ENCODE data around the gene NEO1.

The NEO1 gene

DNA sequence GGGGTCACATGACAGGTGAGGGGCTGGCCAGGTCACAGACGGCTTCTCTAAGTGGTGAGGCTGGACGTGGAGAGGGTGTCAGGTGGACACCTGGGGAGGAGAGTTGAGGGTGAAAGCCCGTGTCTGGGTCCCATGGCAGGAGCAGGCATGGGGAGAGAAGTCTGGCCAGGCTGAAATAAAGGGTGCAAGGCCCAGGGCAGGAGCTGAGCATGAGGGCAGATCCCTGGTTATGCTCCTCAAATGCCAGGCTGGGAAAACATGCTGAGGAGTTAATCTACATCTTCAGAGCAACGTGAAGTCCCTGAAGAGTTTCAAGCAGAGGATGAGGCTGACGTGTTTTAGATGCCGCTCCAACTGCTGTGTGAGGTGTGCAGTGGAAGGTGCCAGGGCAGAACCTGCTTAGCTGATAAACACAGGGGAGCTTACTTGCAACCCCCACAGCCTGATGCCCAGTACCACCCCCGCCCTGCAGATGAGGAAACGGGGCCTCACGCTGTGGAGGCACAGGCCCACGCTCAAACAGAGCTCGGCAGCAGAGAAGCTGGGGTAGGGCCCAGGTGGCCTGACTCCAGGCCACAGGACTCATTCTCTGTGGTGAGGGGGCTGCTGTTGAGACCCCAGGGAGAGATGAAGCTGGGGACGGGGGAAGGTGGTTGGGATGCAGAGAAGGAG lies 276.0 kb downstream of the NEO1 start:
- H3K27ac ChIP-seq (replicated peaks): no peak overlapping the region
- TF ChIP-seq GABPA (IDR thresholded peaks at IDR 0.05; ENCODE audit: low read depth): no peak
- TF ChIP-seq, protein P1, sequence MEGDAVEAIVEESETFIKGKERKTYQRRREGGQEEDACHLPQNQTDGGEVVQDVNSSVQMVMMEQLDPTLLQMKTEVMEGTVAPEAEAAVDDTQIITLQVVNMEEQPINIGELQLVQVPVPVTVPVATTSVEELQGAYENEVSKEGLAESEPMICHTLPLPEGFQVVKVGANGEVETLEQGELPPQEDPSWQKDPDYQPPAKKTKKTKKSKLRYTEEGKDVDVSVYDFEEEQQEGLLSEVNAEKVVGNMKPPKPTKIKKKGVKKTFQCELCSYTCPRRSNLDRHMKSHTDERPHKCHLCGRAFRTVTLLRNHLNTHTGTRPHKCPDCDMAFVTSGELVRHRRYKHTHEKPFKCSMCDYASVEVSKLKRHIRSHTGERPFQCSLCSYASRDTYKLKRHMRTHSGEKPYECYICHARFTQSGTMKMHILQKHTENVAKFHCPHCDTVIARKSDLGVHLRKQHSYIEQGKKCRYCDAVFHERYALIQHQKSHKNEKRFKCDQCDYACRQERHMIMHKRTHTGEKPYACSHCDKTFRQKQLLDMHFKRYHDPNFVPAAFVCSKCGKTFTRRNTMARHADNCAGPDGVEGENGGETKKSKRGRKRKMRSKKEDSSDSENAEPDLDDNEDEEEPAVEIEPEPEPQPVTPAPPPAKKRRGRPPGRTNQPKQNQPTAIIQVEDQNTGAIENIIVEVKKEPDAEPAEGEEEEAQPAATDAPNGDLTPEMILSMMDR (IDR thresholded peaks at IDR 0.05; ENCODE audit: insufficient read depth, low read length): no peak
- no peak for TF ChIP-seq SPI1 (IDR thresholded peaks at IDR 0.05; ENCODE audit: borderline replicate concordance, low read depth)
- TF ChIP-seq, protein P2, sequence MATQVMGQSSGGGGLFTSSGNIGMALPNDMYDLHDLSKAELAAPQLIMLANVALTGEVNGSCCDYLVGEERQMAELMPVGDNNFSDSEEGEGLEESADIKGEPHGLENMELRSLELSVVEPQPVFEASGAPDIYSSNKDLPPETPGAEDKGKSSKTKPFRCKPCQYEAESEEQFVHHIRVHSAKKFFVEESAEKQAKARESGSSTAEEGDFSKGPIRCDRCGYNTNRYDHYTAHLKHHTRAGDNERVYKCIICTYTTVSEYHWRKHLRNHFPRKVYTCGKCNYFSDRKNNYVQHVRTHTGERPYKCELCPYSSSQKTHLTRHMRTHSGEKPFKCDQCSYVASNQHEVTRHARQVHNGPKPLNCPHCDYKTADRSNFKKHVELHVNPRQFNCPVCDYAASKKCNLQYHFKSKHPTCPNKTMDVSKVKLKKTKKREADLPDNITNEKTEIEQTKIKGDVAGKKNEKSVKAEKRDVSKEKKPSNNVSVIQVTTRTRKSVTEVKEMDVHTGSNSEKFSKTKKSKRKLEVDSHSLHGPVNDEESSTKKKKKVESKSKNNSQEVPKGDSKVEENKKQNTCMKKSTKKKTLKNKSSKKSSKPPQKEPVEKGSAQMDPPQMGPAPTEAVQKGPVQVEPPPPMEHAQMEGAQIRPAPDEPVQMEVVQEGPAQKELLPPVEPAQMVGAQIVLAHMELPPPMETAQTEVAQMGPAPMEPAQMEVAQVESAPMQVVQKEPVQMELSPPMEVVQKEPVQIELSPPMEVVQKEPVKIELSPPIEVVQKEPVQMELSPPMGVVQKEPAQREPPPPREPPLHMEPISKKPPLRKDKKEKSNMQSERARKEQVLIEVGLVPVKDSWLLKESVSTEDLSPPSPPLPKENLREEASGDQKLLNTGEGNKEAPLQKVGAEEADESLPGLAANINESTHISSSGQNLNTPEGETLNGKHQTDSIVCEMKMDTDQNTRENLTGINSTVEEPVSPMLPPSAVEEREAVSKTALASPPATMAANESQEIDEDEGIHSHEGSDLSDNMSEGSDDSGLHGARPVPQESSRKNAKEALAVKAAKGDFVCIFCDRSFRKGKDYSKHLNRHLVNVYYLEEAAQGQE (IDR thresholded peaks at IDR 0.05; ENCODE audit: insufficient replicate concordance, low read depth): no peak
- TF ChIP-seq POLR2AphosphoS5 (IDR thresholded peaks at IDR 0.05; ENCODE audit: low read depth): no peak
- no peak for DNase-seq (ENCODE audit: low read depth in 1 of 2, low spot score in 1 of 2)
- H3K27me3 ChIP-seq (ENCODE audit: insufficient read depth, poor library complexity, severe bottlenecking): no peaks in the 10 kb centered on the region
- no peak overlapping the region for H3K4me3 ChIP-seq (replicated peaks; ENCODE audit: insufficient read depth, low read length)

GRCh38 chr15:73328981-73329380 lies 276.7 kb downstream of the NEO1 start:
- Histone ChIP-seq H3K27me3 (ENCODE audit: insufficient read depth, poor library complexity, severe bottlenecking) (no peaks in the 10 kb centered on the region), H3K4me3 (replicated peaks; ENCODE audit: insufficient read depth, low read length) (no peak overlapping the region), H3K27ac (replicated peaks) (no peak overlapping the region)
- no peak for DNase-seq (ENCODE audit: low read depth in 1 of 2, low spot score in 1 of 2)
- TF ChIP-seq, protein P1 (IDR thresholded peaks at IDR 0.05; ENCODE audit: insufficient read depth, low read length): no peak
- TF ChIP-seq POLR2AphosphoS5 (IDR thresholded peaks at IDR 0.05; ENCODE audit: low read depth) (no peak), GABPA (IDR thresholded peaks at IDR 0.05; ENCODE audit: low read depth) (no peak), SPI1 (IDR thresholded peaks at IDR 0.05; ENCODE audit: borderline replicate concordance, low read depth) (no peak)
- TF ChIP-seq, protein P2 (IDR thresholded peaks at IDR 0.05; ENCODE audit: insufficient replicate concordance, low read depth): no peak

GRCh38 chr15:73329501-73330200 lies 277.4 kb downstream of the NEO1 start:
- Histone ChIP-seq H3K27me3 (ENCODE audit: insufficient read depth, poor library complexity, severe bottlenecking) (no peaks in the 10 kb centered on the region), H3K4me3 (replicated peaks; ENCODE audit: insufficient read depth, low read length) (no peak overlapping the region), H3K27ac (replicated peaks) (no peak overlapping the region)
- no peak for DNase-seq (ENCODE audit: low read depth in 1 of 2, low spot score in 1 of 2)
- TF ChIP-seq GABPA (IDR thresholded peaks at IDR 0.05; ENCODE audit: low read depth) (no peak), POLR2AphosphoS5 (IDR thresholded peaks at IDR 0.05; ENCODE audit: low read depth) (no peak), SPI1 (IDR thresholded peaks at IDR 0.05; ENCODE audit: borderline replicate concordance, low read depth) (no peak)
- TF ChIP-seq, protein P2 (IDR thresholded peaks at IDR 0.05; ENCODE audit: insufficient replicate concordance, low read depth): no peak
- TF ChIP-seq, protein P1 (IDR thresholded peaks at IDR 0.05; ENCODE audit: insufficient read depth, low read length): no peak
